GM15510 (cell line): Measurements from ENCODE around the gene RPS6KA2.

ENCODE experiments used
- POLR2A ChIP-seq: IDR thresholded peaks from 3 replicates; pipeline ENCODE4 v1.6.1; 2011; ENCODE audit warnings: borderline replicate concordance; ENCODE audit not compliant: insufficient read length; ENCODE audit errors: extremely low read depth

Gene RPS6KA2

DNA sequence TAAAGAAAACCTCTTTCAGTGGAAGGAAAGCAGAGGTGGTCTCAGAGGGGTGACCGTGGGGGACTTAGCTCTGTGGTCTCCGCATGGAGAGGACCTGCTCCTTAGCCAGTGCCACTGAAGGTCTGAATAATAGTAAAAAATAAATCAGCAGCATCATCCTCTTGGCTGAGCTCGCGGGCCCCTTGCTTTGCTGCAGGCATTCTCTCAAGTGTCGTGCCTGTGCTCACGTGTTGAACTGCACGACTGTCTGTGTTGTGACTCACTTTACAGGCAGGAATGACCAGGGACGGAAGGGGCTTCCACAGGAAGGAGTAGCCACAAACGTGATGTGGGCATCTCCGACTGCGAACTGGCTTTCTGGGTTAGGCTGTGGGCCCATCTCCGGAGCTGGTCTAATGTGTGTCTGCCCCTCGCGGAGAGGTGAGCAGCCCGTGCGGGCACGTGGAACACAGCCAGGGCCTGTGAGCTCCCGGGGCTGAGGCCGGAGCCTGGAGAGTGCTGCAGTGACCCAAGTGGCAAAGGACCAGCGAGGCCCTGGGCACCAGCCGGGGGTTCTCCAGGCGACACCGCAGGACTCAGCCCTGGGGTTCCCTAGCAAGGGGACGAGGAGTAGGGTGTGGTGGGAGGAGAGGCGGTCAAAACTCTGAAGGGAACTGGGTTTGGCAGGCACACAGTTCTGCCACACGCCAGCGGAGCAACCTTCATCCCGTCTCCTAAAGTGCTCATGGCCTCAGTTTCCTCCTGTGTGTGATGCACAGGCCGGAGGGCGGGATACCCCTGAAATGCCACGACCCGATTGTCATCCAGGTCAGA, 129.8 kb downstream of the RPS6KA2 start:
- no peak for TF ChIP-seq POLR2A

DNA sequence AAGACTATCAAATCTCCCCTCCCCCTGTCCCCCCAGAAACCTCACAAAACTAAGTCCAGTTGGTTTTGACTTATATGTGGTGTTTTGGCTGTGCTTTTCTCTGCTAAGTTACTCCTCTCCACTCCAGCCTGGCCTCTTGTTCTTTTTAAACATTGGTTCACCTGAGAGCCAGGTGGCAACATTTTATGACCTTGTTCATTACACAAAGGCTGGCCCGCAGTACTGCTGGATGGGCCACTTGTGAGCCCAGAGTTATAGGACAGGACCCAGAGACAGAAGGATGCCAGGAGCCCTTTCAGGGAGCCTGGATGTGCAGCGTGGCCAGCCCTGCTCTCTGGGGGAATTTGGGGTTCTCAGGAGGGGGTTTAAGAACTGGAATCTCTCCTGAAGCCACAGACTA, 130.6 kb downstream of the RPS6KA2 start:
- no peak for TF ChIP-seq POLR2A

DNA sequence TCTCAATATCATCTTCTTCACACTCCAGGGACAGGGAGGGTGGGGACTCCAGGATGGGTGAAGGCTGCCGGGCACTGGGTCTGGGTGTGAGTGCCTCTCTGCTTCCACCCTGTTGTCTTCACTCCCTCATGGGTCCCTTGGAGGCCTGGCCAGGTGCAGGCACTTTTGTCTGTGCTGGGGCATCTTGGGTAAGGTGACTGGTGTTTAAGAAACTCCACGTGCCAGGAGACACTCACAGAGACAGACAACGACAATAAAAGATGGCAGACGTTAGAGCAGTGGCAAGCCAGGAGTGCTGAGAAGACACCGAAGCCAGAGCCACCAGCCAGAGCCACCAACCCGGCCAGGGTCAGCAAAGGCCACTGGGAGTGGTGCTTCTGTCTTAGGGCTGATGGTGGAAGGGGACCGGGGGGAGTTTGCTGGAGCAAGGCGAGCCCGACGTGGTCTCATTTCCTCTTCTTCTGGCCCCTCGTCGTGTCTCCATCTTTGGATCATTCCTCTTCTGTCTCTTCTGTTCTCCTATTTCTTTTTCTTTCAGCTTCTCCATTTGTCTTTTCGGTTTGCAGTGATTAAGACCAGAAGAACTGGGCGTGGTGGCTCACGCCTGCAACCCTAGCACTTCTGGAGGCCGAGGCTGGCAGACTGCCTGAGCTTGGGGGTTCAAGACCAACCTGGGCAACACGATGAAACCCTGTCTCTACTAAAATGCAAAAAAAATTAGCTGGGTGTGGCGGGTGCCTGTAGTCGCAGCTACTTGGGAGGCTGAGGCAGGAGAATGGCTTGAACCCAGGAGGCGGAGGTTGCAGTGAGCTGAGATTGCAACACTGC, 131.3 kb downstream of the RPS6KA2 start:
- no peak for TF ChIP-seq POLR2A

DNA sequence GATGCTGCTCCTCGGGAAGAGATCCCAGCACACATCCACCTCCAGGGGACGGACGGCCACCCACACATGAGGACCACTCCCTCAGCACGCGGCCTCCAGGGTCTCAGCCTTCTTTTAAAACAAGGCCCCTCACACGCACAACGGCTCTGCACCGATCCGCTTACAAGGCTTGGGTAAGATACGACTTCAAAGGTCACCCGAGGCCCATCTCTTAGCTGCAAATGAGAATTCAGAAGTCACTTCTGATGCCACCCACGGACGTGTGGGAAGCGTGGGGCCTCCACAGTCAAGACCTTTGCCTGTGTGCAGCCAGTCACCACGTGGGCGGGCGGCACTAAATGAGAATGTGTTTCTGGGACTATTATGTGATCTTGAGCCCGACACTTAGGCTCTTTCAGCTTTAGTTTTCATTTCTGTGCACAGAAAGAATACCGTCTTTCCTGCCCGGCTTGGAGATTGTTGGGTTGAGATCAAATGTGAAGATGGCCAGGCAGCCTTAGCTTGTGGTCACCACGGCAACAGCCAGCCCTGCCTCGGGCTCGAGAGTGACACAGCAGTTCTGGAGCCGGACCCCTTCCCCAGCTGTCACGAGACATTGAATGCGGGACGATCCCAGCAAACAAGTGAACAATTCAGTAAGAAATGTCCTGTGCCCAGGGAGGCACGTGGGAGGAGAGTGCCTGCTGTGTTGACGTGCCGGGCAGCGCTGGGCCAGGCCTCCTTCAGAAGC, 132.1 kb downstream of the RPS6KA2 start:
- TF ChIP-seq POLR2A = no peak

DNA sequence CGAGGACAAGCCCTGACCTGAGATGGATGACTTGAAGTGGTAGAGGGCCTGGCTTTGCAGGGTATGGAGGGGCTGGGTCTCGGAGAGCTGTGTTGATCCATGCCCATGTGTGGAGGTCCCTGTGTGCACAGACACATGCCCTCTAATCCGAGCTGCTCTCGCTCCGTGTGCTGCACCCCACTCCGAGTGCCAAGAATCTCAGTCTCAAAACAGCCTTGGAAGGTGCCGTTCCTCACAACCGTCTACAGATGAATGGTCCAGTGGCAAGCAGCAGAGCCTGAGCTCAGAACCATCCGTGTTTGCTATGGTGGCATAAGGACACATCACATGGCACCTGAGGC, 133.0 kb downstream of the RPS6KA2 start:
- no peak for TF ChIP-seq POLR2A

DNA sequence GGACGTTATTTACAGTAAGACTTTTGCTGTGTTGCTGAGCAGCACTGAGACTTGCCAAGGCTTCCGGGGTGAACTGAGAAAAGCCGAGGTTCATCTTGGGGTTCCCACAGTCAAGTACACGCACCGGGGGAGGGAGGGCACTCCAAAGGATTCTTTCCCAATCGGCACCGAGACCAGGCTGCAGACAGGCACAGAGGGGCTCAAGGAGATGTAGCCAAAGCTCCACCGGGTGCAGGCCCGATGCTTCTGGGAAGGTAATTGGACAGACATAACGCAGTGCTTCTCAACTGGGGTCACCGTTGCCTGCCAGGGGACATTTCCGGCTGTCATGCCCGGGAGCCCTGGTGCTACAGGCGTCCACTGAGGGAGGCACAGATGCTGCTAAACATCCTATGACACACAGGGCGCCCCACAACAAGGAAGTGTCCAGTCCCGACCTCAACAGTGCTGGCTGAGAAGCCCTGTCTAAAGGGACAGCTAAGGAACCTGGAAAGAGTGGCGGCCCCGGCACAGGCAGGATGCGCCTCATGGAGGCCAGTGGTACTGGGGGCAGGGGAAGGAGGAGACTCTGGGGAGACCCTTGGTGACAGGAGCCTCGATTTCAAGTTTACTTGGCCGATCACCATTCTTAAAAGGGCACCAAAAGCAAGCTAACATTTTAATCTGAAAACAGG, 133.5 kb downstream of the RPS6KA2 start:
- no peak for TF ChIP-seq POLR2A

DNA sequence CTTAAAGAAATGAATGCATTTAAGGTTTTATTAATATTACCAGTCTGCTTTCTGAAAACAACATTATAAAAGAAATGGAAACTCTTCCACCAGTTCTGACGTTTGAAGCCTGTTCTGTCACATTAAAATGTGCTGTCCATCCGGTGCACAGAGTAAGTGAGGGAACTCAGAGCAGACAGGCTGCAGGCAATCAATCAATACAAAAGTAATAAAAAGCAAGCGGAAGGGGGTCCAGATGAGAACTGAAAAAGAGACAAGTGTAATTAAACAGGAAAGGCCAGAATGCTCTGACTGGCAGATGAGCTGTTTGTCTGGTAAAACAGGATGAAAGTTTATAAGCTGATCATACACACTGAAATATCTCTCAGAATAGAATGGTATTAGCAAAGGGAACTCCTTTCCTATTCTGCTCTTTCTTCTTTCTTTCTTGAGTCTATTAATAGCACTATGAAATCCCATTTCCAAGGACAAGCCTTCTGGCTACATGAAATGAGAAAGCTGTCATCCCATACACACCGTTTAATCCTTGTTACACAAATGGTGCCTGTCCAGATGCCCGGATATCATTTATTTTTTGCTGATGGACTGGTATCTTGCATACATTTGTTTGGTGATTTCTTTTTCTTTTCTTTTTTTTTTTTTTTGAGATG, 134.8 kb downstream of the RPS6KA2 start:
- TF ChIP-seq POLR2A = no peak

DNA sequence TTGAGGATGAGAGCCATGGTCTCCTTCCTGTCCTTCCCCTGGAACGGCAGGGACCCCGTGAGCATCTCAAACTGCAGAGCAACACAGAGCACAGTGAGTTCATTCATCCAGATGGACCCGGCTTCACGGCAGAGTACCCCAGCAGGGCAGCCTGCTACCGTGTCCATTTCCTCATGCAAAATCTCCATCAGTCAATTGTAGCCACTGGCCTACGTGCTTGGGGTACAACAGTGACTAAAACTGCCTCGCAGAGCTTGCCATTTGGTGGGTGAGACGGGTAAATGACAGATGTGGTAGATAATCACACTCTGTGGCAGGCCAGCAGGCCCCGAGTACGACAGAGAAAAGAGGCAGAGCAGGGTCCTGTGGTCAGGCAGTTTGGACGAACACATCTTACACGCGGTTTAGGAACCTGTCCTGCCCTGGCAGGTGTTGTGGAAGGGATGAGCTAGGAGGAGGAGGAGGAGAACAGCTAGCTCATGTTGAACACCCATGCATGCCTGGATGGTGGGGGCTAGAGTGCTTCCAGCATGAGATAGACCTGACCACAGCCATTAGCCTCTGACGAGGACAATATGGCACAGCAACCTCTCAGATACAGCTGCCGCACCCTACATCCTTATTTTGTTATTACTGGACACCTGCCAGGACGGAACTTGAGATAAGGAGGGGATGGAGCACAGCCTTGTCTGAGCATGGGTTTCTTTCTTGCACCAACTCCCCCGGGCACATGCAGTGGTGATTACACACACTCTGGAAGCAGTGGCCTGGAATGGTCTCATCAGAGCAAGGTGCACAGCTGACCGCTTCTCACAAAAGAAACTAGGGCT, 136.2 kb downstream of the RPS6KA2 start:
- TF ChIP-seq POLR2A = no peak

DNA sequence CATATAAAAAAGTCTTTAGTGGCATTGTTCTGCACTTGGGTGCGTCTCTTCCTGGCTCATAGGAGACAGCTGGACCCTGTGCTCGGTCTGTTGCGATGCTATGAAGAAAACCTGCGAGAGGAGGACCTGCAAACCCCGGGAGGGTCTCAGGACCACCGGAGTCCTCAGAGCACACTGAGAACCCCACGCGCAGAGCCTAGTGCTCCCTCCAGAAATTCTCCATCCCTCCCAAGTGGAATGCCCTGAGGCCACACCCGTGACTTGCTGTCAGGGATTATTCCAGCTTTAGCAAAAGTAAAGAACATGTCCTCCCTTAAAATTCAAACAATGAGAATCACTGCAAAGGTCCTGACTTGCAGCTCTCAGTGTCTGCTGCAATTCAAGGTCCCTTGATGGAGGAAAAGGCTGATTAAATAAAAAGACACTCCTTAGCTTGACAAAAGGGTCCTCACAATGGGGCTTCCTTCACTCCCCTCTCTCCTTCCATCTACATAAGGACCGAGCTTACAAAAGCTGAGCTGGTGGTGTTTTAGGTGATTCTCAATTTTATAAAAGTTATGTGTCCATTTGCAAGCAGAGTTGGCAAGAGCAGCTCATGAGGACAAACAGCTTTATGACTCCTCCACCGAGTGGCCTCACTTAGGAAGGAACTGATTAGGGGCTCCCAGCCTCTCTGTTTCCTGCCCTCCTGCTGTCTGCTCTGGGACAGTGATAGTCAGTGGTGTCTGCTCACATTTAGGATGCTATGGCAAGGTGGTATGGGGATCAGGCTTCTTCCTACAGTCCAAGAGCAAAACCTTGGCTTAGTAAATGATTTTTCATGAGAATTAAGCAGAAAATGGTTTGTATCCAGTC, 137.5 kb downstream of the RPS6KA2 start:
- TF ChIP-seq POLR2A = no peak

DNA sequence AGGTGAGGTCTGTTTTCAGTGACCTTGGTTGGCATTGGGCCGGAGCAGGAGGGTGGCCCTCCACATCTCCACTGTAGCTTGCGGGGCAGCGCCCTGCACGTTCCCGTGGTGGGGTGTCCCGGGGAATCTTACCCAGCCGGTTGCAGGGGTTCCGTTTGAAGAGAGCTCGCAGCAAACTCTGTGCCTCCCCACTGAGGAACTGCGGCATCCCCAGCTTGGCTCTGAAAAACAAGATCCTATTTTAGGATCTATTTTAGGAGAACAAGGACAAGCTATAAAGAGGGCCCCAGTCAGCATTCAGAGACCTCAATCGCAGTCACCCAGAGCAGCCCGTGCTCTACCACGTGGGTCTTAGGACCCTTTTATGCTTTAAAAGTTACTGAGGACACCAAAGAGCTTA, 138.3 kb downstream of the RPS6KA2 start:
- no peak for TF ChIP-seq POLR2A

DNA sequence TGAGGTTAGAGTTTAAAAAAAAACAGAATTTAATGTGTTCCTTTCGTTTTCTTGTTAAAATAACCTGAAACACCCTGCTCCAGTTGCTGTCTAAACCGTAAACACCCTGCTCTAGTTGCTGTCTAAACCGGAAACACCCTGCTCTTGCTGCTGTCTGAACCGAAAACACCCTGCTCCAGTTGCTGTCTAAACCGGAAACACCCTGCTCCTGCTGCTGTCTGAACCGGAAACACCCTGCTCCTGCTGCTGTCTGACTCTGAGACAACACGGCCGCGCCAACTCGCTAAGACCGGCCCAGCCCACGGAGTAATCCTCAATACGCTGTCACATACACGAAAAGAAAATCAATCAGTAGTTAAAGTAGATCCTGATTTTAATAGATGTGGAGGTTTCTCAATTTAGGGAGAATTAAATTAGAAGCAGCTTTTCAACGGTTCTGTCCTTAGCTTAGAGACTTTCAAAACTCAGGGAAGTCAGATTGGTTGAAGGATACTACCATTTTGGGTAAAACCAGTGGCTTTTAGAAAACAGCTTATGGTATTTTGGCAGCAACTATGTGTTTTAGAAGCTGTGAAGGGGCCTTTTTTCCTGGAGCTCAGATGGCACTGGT, 138.9 kb downstream of the RPS6KA2 start:
- no peak for TF ChIP-seq POLR2A

DNA sequence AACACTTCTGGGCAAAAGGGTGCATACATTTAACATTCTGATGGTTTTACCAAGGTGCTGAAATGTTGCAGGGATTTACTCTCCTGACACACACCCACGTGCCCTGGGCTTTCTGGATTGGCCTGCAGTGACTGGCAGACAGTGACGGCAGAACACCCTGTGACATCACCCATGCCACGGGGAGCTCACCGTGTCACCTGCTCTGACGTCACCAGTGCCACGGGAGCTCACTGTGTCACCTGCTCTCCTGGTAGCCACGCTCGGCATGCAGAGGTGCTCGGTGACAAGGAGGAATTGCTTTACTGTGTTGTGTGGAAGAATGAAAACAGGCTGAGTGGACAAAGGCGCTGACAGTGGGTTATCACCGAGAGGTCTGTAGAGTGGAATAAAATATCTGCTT, 139.9 kb downstream of the RPS6KA2 start:
- TF ChIP-seq POLR2A = no peak

DNA sequence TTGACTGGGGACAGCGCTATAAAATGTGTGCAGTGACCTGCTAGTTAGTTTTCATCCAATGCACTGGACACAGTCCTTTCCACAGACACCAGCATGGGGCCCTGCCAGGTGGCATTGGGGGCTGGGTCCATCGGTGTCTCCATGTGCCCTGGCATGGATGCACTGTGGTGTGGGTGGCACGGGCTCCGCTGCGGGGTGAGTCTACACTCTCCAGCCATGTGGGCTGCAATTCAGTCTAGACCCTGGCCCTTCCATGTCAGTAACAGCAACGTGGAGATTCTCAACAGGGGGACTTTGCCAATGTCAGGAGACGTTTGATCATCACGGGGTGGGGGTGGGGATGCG, 140.5 kb downstream of the RPS6KA2 start:
- no peak for TF ChIP-seq POLR2A
